Testis (tissue), 3 donors: ENCODE results near the gene SLC29A3. TPM values are rescaled to one million over a fixed set of nuclear protein-coding genes. Genes with fewer than 3 reads are reported as not detected.

Source experiments
- DNase-seq: peaks from one replicate; pipeline ENCODE4 v3.0.0-alpha.2; 2019
- H3K27ac ChIP-seq, 2 donors: fragments of 200-600 bp; sonication (generic); one replicate each; pipeline ENCODE4 v1.5.1; 2019
- H3K27me3 ChIP-seq: fragments of 200-600 bp; sonication (generic); one replicate; pipeline ENCODE4 v1.5.1; 2019
- H3K36me3 ChIP-seq: fragments of 200-600 bp; sonication (generic); one replicate; pipeline ENCODE4 v1.5.1; 2017; ENCODE audit warnings: low read depth; ENCODE audit errors: missing control alignments
- H3K4me1 ChIP-seq: fragments of 200-600 bp; sonication (generic); one replicate; pipeline ENCODE4 v1.5.1; 2019
- H3K4me3 ChIP-seq, 2 donors: fragments of 200-600 bp; sonication (generic); one replicate each; pipeline ENCODE4 v1.5.1; 2017 to 2019
- H3K9me3 ChIP-seq: fragments of 200-600 bp; sonication (generic); one replicate; pipeline ENCODE4 v1.5.1; 2017
- CTCF ChIP-seq, 3 experiments: fragments of 450-650 bp in 2 of 3; fragments of 200-600 bp in 1 of 3; sonication (generic) in 1 of 3; IDR thresholded peaks; one replicate each; pipeline ENCODE4 v1.5.1; 2016 to 2019; ENCODE audit warnings: antibody characterized with exemption in 3 of 3, mild to moderate bottlenecking in 2 of 3, moderate library complexity in 1 of 3
- POLR2A ChIP-seq: fragments of 450-650 bp; IDR thresholded peaks from one replicate; pipeline ENCODE4 v1.6.1; 2017; ENCODE audit warnings: antibody characterized with exemption, mild to moderate bottlenecking, moderate library complexity
- WGBS, 2 donors: methylation state at CpG; one replicate each; pipeline ENCODE4 v1.1.5; 2018; 5-methylcytosine and 5-hydroxymethylcytosine counted together
- intact Hi-C: fragments of 100-400 bp; cut with DNase I; formaldehyde crosslinking; loops from one replicate; pipeline ENCODE4 v1.15.1; 2023; ENCODE audit warnings: low total_unique reads
- polyA plus RNA-seq: library from polyadenylated mRNA; stranded (reverse); fragments of 350-450 nt; fragmentation: Illumina TruSeq; extraction: RNeasy Lipid Tissue Mini Kit (QIAGEN cat#74804); gene quantifications from one replicate; pipeline ENCODE4 v1.2.3, GENCODE V29; 2014; ENCODE audit warnings: low read depth, low replicate concordance; ENCODE audit not compliant: insufficient read depth
- total RNA-seq, 2 donors: library from RNA; depleted of rRNA; stranded (reverse); fragments of >200 nt; gene quantifications; one replicate each; pipeline ENCODE4 v1.2.3, GENCODE V29; 2016

SLC29A3 gene
- total and polyA plus RNA-seq, 3 donors from 2014 or later: 10.7 to 14.0 (median 12.7) TPM

GRCh38 chr10:71302451-71302850 is 16.6 kb upstream of the SLC29A3 start:
- H3K27ac ChIP-seq: no peak overlapping the region
- H3K36me3 ChIP-seq: no peaks in the 10 kb centered on the region
- H3K27me3 ChIP-seq: no peaks in the 10 kb centered on the region
- no peaks in the 10 kb centered on the region for H3K4me1 ChIP-seq
- intact Hi-C loops: no loop called here
- H3K4me3 ChIP-seq: no peak overlapping the region
- TF ChIP-seq POLR2A (no peak), CTCF (IDR thresholded peaks at IDR 0.05) (no peak)
- WGBS, 2 donors: 86 to 89% methylated on average over 2 to 4 of the region's 4 CpGs
- H3K9me3 ChIP-seq: no peaks in the 10 kb centered on the region
- DNase-seq: no peak

GRCh38 chr10:71302874-71303568 is 16.0 kb upstream of the SLC29A3 start:
- Histone ChIP-seq H3K4me3 (no peak overlapping the region), H3K9me3 (no peaks in the 10 kb centered on the region), H3K4me1 (no peaks in the 10 kb centered on the region), H3K27me3 (no peaks in the 10 kb centered on the region), H3K36me3 (no peaks in the 10 kb centered on the region), H3K27ac (no peak overlapping the region)
- peak in 2 of 3 experiments; percentile 35 to 46 for TF ChIP-seq CTCF (IDR thresholded peaks at IDR 0.05)
- TF ChIP-seq POLR2A: no peak
- 60 to 66% methylated on average over 7 to 8 of the region's 8 CpGs for WGBS, 2 donors
- intact Hi-C loops: no loop called here
- DNase-seq: no peak

- TF ChIP-seq CTCF (IDR thresholded peaks at IDR 0.05) (no peak), POLR2A (no peak)
- Histone ChIP-seq H3K36me3 (no peaks in the 10 kb centered on the region), H3K4me1 (no peaks in the 10 kb centered on the region), H3K27me3 (no peaks in the 10 kb centered on the region), H3K9me3 (no peaks in the 10 kb centered on the region), H3K27ac (no peak overlapping the region), H3K4me3 (no peak overlapping the region)
- intact Hi-C loops: no loop called here
- DNase-seq: no peak
- WGBS, 2 donors: 7 to 100% methylated on average over 1 of the region's 1 CpG
These were observed 15.5 kb upstream of the SLC29A3 start for GRCh38 chr10:71303569-71303907.

GRCh38 chr10:71304914-71305313 is 14.1 kb upstream of the SLC29A3 start:
- Histone ChIP-seq H3K4me1 (no peaks in the 10 kb centered on the region), H3K4me3 (no peak overlapping the region), H3K9me3 (no peaks in the 10 kb centered on the region), H3K27me3 (no peaks in the 10 kb centered on the region), H3K36me3 (no peaks in the 10 kb centered on the region), H3K27ac (no peak overlapping the region)
- DNase-seq: no peak
- WGBS, 2 donors: 73 to 84% methylated on average over 6 of the region's 6 CpGs
- intact Hi-C loops: no loop called here
- TF ChIP-seq CTCF (IDR thresholded peaks at IDR 0.05) (no peak), POLR2A (no peak)

- Histone ChIP-seq H3K9me3 (no peaks in the 10 kb centered on the region), H3K27me3 (no peaks in the 10 kb centered on the region), H3K36me3 (no peaks in the 10 kb centered on the region), H3K4me1 (no peaks in the 10 kb centered on the region), H3K4me3 (no peak overlapping the region), H3K27ac (no peak overlapping the region)
- intact Hi-C loops: no loop called here
- no peak for DNase-seq
- 77 to 86% methylated on average over 3 of the region's 3 CpGs for WGBS, 2 donors
- TF ChIP-seq POLR2A (no peak), CTCF (IDR thresholded peaks at IDR 0.05) (no peak)
These were observed 12.1 kb upstream of the SLC29A3 start for GRCh38 chr10:71306979-71307378.
